ENCODE measurements around the gene KRI1.
"Not testable (repeated sequence)": the region's sequence is repeated elsewhere in the genome, so short reads cannot be mapped to it uniquely, and the experiment has no call there.

Gene KRI1

DNA sequence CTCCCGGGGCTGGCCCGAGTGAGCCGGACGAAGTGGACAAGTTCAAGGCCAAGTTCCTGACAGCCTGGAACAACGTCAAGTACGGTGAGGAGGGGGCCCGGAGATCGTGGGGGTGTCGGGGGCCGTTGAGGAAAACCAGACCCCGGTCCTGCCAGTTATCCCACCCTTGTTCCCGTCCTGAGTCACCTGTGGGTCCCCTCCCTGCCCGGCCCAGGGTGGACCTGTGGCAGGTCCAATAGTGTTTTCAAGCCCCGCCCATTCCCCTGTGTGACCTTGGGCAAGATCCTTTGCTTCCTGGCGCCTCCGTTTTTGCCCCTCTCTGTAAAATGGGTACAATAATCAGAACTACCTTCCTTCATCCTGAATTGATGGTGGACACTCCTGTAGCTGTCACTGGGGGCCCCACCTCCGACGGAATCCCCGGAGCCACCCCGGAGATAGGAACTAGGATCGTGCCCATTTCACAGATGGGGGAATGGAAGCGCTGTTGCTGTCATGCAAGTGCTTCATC is 21.5 kb downstream of the KRI1 start:
- H3K36me3 ChIP-seq: peaks cover 29% of the 10 kb centered on the region
- peaks cover 18 to 21% of the 10 kb centered on the region in 2 experiments for H3K4me1 ChIP-seq (ENCODE audit: control insufficient read depth in 1 of 2, insufficient read depth in 1 of 2, low read depth in 1 of 2, low read length in 1 of 2)
- H3K27ac ChIP-seq: peak overlapping the region; percentile 83
- TF ChIP-seq, protein P1, sequence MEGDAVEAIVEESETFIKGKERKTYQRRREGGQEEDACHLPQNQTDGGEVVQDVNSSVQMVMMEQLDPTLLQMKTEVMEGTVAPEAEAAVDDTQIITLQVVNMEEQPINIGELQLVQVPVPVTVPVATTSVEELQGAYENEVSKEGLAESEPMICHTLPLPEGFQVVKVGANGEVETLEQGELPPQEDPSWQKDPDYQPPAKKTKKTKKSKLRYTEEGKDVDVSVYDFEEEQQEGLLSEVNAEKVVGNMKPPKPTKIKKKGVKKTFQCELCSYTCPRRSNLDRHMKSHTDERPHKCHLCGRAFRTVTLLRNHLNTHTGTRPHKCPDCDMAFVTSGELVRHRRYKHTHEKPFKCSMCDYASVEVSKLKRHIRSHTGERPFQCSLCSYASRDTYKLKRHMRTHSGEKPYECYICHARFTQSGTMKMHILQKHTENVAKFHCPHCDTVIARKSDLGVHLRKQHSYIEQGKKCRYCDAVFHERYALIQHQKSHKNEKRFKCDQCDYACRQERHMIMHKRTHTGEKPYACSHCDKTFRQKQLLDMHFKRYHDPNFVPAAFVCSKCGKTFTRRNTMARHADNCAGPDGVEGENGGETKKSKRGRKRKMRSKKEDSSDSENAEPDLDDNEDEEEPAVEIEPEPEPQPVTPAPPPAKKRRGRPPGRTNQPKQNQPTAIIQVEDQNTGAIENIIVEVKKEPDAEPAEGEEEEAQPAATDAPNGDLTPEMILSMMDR (IDR thresholded peaks at IDR 0.05): no peak
- no peaks in the 10 kb centered on the region for H3K9me3 ChIP-seq
- peak overlapping the region; percentile 82 to 91 for H3K4me3 ChIP-seq (ENCODE audit: low read depth in 1 of 2, low read length in 1 of 2)
- H3K27me3 ChIP-seq: peaks cover 10% of the 10 kb centered on the region

DNA sequence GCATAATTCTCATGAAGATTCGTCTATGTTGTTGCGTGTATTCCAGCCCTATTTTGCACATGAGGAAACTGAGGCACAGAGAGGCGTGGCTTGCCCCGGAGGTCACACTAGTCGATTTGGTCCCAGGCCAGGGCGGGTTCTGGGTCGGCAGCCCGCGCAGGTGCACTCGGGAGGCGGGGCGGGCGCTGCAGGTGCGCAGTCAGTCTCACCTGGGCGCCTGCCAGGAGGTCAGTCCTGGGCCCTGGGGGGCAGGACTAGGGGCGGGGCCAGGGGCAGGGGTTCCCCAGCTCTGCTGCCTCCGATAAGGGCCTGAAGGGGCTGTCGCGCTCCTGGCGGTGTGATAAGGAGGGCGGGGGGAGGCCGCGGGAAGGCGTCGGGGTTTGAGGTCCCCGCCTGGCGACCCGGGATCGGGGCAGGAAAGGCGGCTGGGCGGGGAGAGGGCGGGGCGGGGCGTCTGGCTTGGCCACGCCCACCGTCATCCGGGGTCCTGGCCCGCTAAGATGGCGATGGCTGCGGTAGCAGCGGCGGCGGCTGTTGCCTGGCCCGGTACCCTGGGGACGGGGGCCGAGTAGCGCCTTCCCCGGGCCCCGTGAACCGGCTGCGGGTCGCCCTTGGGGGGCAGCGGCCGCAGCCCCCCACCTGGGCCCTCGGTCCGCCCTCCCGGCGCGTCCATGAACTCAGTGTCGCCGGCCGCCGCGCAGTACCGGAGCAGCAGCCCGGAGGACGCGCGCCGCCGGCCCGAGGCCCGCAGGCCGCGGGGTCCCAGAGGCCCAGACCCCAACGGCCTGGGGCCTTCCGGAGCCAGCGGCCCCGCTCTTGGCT is 22.2 kb downstream of the KRI1 start, which contains the start of gene ATG4D:
TSS of gene ATG4D (plus strand) at position 485 of the 822 bp plus-strand sequence. CDS start at position 672, 187 bp downstream.
- peak within 1 kb of the TSS; percentile 82 to 91 for H3K4me3 ChIP-seq (ENCODE audit: low read depth in 1 of 2, low read length in 1 of 2)
- TF ChIP-seq, protein P1 (IDR thresholded peaks at IDR 0.05): peak; percentile 37
- peak within 1 kb of the TSS; percentile 83 for H3K27ac ChIP-seq
- H3K9me3 ChIP-seq: no peaks in the 10 kb centered on the region
- H3K4me1 ChIP-seq (ENCODE audit: control insufficient read depth in 1 of 2, insufficient read depth in 1 of 2, low read depth in 1 of 2, low read length in 1 of 2): peaks cover 22 to 26% of the 10 kb centered on the region in 2 experiments
- H3K27me3 ChIP-seq: peaks cover 17% of the 10 kb centered on the region
- peaks cover 23% of the 10 kb centered on the region for H3K36me3 ChIP-seq

DNA sequence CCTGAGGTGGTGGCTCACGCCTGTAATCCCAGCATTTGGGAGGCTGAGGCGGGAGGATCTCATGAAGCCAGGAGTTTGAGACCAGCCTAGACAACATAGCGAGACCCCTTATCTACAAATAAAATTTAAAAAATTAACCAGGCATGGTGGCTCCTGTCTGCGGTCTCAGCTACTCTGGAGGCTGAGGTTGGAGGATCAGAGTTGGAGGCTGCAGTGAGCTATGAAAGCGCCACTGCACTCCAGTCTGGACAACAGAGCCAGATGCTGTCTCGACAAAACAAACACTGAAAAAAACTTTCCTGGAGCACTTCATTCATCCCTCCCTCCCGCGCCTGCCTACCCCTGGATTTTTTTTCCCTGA is 22.8 kb downstream of the KRI1 start:
- peak overlapping the region; percentile 82 to 91 for H3K4me3 ChIP-seq (ENCODE audit: low read depth in 1 of 2, low read length in 1 of 2)
- H3K4me1 ChIP-seq (ENCODE audit: control insufficient read depth in 1 of 2, insufficient read depth in 1 of 2, low read depth in 1 of 2, low read length in 1 of 2): peaks cover 22 to 26% of the 10 kb centered on the region in 2 experiments
- peaks cover 23% of the 10 kb centered on the region for H3K27me3 ChIP-seq
- H3K9me3 ChIP-seq: no peaks in the 10 kb centered on the region
- H3K36me3 ChIP-seq: peaks cover 17% of the 10 kb centered on the region
- TF ChIP-seq, protein P1 (IDR thresholded peaks at IDR 0.05): no peak
- H3K27ac ChIP-seq: peak overlapping the region; percentile 83

DNA sequence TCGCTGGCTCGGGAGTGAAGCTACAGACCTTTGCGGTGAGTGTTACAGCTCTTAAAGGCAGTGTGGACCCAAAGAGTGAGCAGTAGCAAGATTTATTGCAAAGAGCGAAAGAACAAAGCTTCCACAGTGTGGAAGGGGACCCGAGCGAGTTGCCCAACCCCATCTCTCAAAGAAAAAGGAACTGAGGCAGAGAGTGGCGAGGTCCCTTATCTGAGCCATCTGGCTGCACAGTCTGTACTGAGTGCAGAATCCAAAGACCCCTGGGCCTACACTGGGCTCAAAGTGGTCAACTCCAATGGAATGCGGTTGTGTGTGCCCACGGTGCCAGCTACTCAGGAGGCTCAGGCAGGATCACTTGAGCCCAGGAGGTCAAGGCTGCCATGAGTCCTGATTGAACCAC is 26.8 kb downstream of the KRI1 start:
- Histone ChIP-seq H3K27me3 (peaks cover 45% of the 10 kb centered on the region), H3K4me1 (ENCODE audit: control insufficient read depth in 1 of 2, insufficient read depth in 1 of 2, low read depth in 1 of 2, low read length in 1 of 2) (peaks cover 9 to 14% of the 10 kb centered on the region in 2 experiments)
- H3K9me3 ChIP-seq; H3K4me3 ChIP-seq (ENCODE audit: low read depth in 1 of 2, low read length in 1 of 2); H3K27ac ChIP-seq; H3K36me3 ChIP-seq: not testable (repeated sequence)

DNA sequence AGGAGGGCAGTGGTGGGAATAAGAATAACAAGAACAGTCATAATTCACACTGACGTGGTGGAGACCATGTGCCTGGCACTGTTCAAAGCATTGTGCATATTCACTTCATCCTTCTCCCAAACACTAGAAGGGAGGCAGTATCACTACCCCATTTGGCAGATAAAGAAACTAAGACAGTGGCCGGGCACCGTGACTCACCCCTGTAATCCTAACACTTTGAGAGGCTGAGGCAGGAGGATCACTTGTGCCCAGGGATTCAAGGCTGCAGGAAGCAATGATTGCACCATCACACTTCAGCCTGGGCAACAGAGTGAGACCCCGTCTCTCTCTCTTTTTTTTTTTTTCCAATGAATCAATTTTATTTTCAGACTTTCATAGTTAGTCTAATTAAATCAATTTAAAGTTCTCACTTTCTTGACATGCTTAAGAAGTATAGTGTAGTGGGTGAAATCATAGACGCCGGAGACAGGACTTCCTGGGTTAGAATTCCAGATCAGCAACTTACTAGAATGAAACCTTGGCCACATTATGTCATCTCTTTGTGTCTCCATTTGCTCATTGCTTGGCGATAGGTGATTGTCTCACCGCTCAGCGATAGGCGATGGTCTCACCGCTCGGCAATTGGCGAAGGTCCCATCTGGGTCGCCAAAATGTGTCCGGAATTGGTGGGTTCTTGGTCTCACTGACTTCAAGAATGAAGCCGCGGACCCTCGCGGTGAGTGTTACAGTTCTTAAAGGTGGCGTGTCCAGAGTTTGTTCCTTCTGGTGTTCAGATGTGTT is 27.4 kb downstream of the KRI1 start:
- Histone ChIP-seq H3K36me3 (no peaks in the 10 kb centered on the region), H3K4me1 (ENCODE audit: control insufficient read depth in 1 of 2, insufficient read depth in 1 of 2, low read depth in 1 of 2, low read length in 1 of 2) (peaks cover 8 to 12% of the 10 kb centered on the region in 2 experiments), H3K4me3 (ENCODE audit: low read depth in 1 of 2, low read length in 1 of 2) (no peak overlapping the region), H3K9me3 (no peaks in the 10 kb centered on the region), H3K27me3 (peaks cover 47% of the 10 kb centered on the region), H3K27ac (no peak overlapping the region)
- TF ChIP-seq, protein P1 (IDR thresholded peaks at IDR 0.05): no peak
